GM23338 (cell line): ENCODE results near the gene NCF4. TPM values are rescaled to one million over a fixed set of nuclear protein-coding genes. Genes with fewer than 3 reads are reported as not detected.

Experiments used
- ATAC-seq: fragments of 200-7000 bp; cut with Tn5 transposase; 3 replicates; pipeline ENCODE4 v1.9.1; 2020
- DNase-seq: peaks from one replicate; pipeline ENCODE4 v3.0.0-alpha.2; 2015; ENCODE audit warnings: low spot score
- H2AFZ ChIP-seq: fragments of 200-600 bp; sonication (generic); 2 replicates; pipeline ENCODE4 v1.8.0; 2016; ENCODE audit warnings: antibody characterized with exemption, mild to moderate bottlenecking, moderate library complexity
- H3F3A ChIP-seq: fragments of 200-600 bp; sonication (generic); replicated peaks from 2 replicates; pipeline ENCODE4 v1.8.0; 2017; ENCODE audit warnings: antibody characterized with exemption, mixed run types, low read depth
- H3K27ac ChIP-seq: fragments of 200-600 bp; sonication (generic); 2 replicates; pipeline ENCODE4 v1.6.1; 2016; ENCODE audit warnings: low read depth
- H3K27me3 ChIP-seq: fragments of 200-600 bp; sonication (generic); 2 replicates; pipeline ENCODE4 v1.8.0; 2016; ENCODE audit warnings: mild to moderate bottlenecking, mixed run types, moderate library complexity; ENCODE audit not compliant: insufficient read depth
- H3K36me3 ChIP-seq: fragments of 200-600 bp; sonication (generic); 2 replicates; pipeline ENCODE4 v1.8.0; 2016; ENCODE audit warnings: mild to moderate bottlenecking; ENCODE audit not compliant: insufficient read depth
- H3K4me1 ChIP-seq: fragments of 200-600 bp; sonication (generic); 2 replicates; pipeline ENCODE4 v1.8.0; 2016; ENCODE audit warnings: mild to moderate bottlenecking, moderate library complexity; ENCODE audit not compliant: insufficient read depth
- H3K4me2 ChIP-seq: fragments of 200-600 bp; sonication (generic); 2 replicates; pipeline ENCODE4 v1.7.1; 2017; ENCODE audit warnings: mixed run types
- H3K4me3 ChIP-seq: fragments of 200-600 bp; sonication (generic); 2 replicates; pipeline ENCODE4 v1.6.1; 2016; ENCODE audit warnings: mixed run types
- H3K79me2 ChIP-seq: fragments of 200-600 bp; sonication (generic); replicated peaks from 2 replicates; pipeline ENCODE4 v1.8.0; 2017; ENCODE audit warnings: mild to moderate bottlenecking; ENCODE audit not compliant: insufficient read depth
- H3K9me2 ChIP-seq: fragments of 200-600 bp; sonication (generic); 2 replicates; pipeline ENCODE4 v1.8.0; 2017; ENCODE audit not compliant: insufficient read depth
- H4K20me1 ChIP-seq: fragments of 200-600 bp; sonication (generic); replicated peaks from 2 replicates; pipeline ENCODE4 v1.8.0; 2017; ENCODE audit warnings: mild to moderate bottlenecking; ENCODE audit not compliant: insufficient read depth
- H3K27ac Mint-ChIP-seq: 2 replicates; pipeline ENCODE4 v1.8.0; 2020; ENCODE audit warnings: inconsistent platforms, mild to moderate bottlenecking, moderate library complexity, mixed read lengths
- H3K27me3 Mint-ChIP-seq: 3 replicates; pipeline ENCODE4 v1.8.0; 2022; ENCODE audit warnings: low read depth, mild to moderate bottlenecking, moderate library complexity, mixed read lengths, inconsistent platforms; ENCODE audit not compliant: insufficient read depth, poor library complexity
- H3K36me3 Mint-ChIP-seq: 3 replicates; pipeline ENCODE4 v1.8.0; 2021; ENCODE audit warnings: low read depth, mild to moderate bottlenecking, inconsistent platforms, moderate library complexity, mixed read lengths
- H3K4me1 Mint-ChIP-seq: 3 replicates; pipeline ENCODE4 v1.8.0; 2020; ENCODE audit warnings: mild to moderate bottlenecking, inconsistent platforms, mixed read lengths
- H3K4me3 Mint-ChIP-seq: 3 replicates; pipeline ENCODE4 v1.8.0; 2021; ENCODE audit warnings: moderate library complexity, mild to moderate bottlenecking, inconsistent platforms, mixed read lengths
- H3K9me3 Mint-ChIP-seq: 3 replicates; pipeline ENCODE4 v1.8.0; 2020; ENCODE audit warnings: moderate library complexity, mild to moderate bottlenecking, inconsistent platforms, mixed read lengths
- CREB1 ChIP-seq: fragments of 250-450 bp; sonication (Bioruptor Pico); IDR thresholded peaks from 2 replicates; pipeline ENCODE4 v1.5.0; 2020; ENCODE audit warnings: low read depth, mild to moderate bottlenecking, moderate library complexity
- CTCF ChIP-seq, 2 experiments: fragments of 200-600 bp in 1 of 2; sonication (generic) in 1 of 2; conservative IDR thresholded peaks; 2 replicates each; pipeline versions ENCODE4 v1.5.1 to v1.6.1; 2016 to 2017; ENCODE audit warnings: antibody characterized with exemption in 2 of 2, low read depth in 2 of 2, mild to moderate bottlenecking in 2 of 2, moderate library complexity in 1 of 2
- ETS1 ChIP-seq: IDR thresholded peaks from 2 replicates; pipeline ENCODE4 v1.6.1; 2016; ENCODE audit warnings: antibody characterized with exemption
- EZH2phosphoT487 ChIP-seq: fragments of 200-600 bp; sonication (generic); IDR thresholded peaks from one replicate; pipeline ENCODE4 v1.8.1; 2018; ENCODE audit warnings: antibody characterized with exemption; ENCODE audit not compliant: unreplicated experiment
- JUNB ChIP-seq: IDR thresholded peaks from one replicate; pipeline ENCODE4 v1.6.1; 2016; ENCODE audit warnings: antibody characterized with exemption; ENCODE audit not compliant: unreplicated experiment
- POLR2AphosphoS5 ChIP-seq: IDR thresholded peaks from 2 replicates; pipeline ENCODE4 v1.6.1; 2016; ENCODE audit warnings: antibody characterized with exemption, low read depth
- REST ChIP-seq: IDR thresholded peaks from one replicate; pipeline ENCODE4 v1.6.1; 2018; ENCODE audit warnings: antibody characterized with exemption; ENCODE audit not compliant: unreplicated experiment
- ZNF114 ChIP-seq: fragments of 250-450 bp; sonication (Bioruptor Pico); IDR thresholded peaks from 2 replicates; pipeline ENCODE4 v1.5.0; 2020; ENCODE audit warnings: mild to moderate bottlenecking, moderate library complexity
- ZNF331 ChIP-seq: fragments of 250-450 bp; sonication (Bioruptor Pico); IDR thresholded peaks from 2 replicates; pipeline ENCODE4 v1.5.0; 2020; ENCODE audit warnings: low read depth, mild to moderate bottlenecking, moderate library complexity
- polyA plus RNA-seq: library from polyadenylated mRNA; unstranded; fragments of >200 nt; fragmentation: Nextera tagmentation; extraction: Ambion mirVana; gene quantifications from 2 replicates; pipeline ENCODE4 v1.2.1, GENCODE V29; 2016
- total RNA-seq: library from RNA; depleted of rRNA; stranded (reverse); fragments of >200 nt; shearing (Covaris generic); gene quantifications from 2 replicates; pipeline ENCODE4 v1.2.3, GENCODE V29; 2014

NCF4 gene
- total and polyA plus RNA-seq, 2 experiments from 2014 or later, result not detected

- no peak for ATAC-seq
- no peak overlapping the region for H3K4me3 ChIP-seq
These were observed 27.7 kb upstream of the NCF4 start for GRCh38 chr22:36833073-36833472.

GRCh38 chr22:36835903-36836302, 24.9 kb upstream of the NCF4 start:
- Histone ChIP-seq H3K36me3 (no peaks in the 10 kb centered on the region), H3K27ac (no peak overlapping the region), H3F3A (no peaks in the 10 kb centered on the region), H3K4me1 (no peaks in the 10 kb centered on the region), H2AFZ (no peak overlapping the region), H3K4me3 (no peak overlapping the region), H3K27me3 (no peaks in the 10 kb centered on the region), H3K4me2 (no peak overlapping the region), H3K79me2 (no peaks in the 10 kb centered on the region), H4K20me1 (no peaks in the 10 kb centered on the region), H3K9me2 (no peaks in the 10 kb centered on the region)
- Mint-ChIP-seq H3K27ac (no peak overlapping the region), H3K4me3 (no peak overlapping the region), H3K4me1 (no peaks in the 10 kb centered on the region), H3K36me3 (no peaks in the 10 kb centered on the region; the same call in 2 of the 3 replicates), H3K9me3 (peaks cover 12% of the 10 kb centered on the region), H3K27me3 (peaks cover 4% of the 10 kb centered on the region)
- no peak for DNase-seq
- no peak for ATAC-seq
- TF ChIP-seq REST (no peak), ZNF114 (no peak), EZH2phosphoT487 (no peak), CTCF (conservative IDR thresholded peaks at IDR 0.05; ENCODE audit: low read depth in 2 of 2) (no peak), ETS1 (no peak), ZNF331 (no peak), JUNB (no peak), CREB1 (CRISPR knock-in tag) (no peak), POLR2AphosphoS5 (no peak)

More at GRCh38 chr22:36833073-36833472, 27.7 kb upstream of the NCF4 start:
- no peaks in the 10 kb centered on the region for H3K36me3 ChIP-seq
- H3K27me3 ChIP-seq, result no peaks in the 10 kb centered on the region
- H3K4me1 ChIP-seq, result no peaks in the 10 kb centered on the region
- Mint-ChIP-seq H3K9me3 (peaks cover 10% of the 10 kb centered on the region), H3K36me3 (no peaks in the 10 kb centered on the region; the same call in 2 of the 3 replicates), H3K4me3 (no peak overlapping the region), H3K27ac (no peak overlapping the region), H3K4me1 (no peaks in the 10 kb centered on the region), H3K27me3 (peaks cover 4% of the 10 kb centered on the region)
- H3K79me2 ChIP-seq, result no peaks in the 10 kb centered on the region
- no peak overlapping the region for H3K27ac ChIP-seq
- H3K4me2 ChIP-seq, result no peak overlapping the region
- TF ChIP-seq ETS1 (no peak), JUNB (no peak)
- H3K9me2 ChIP-seq, result no peaks in the 10 kb centered on the region
- no peaks in the 10 kb centered on the region for H4K20me1 ChIP-seq
- no peaks in the 10 kb centered on the region for H3F3A ChIP-seq
- no peak for DNase-seq
- no peak overlapping the region for H2AFZ ChIP-seq
